Neuronal stem cell (in vitro differentiated cells): Measurements from ENCODE around the gene GRIN2A.

ENCODE experiments used
- DNase-seq: peaks from one replicate; pipeline ENCODE4 v3.0.0-alpha.2; 2013; ENCODE audit warnings: low spot score
- H2AFZ ChIP-seq: one replicate; pipeline ENCODE4 v1.6.1; 2013; ENCODE audit warnings: mild to moderate bottlenecking, low read length, inconsistent platforms
- H2AK5ac ChIP-seq: 2 replicates; pipeline ENCODE4 v1.6.1; 2013; ENCODE audit warnings: low read depth, mild to moderate bottlenecking, inconsistent platforms, low read length, moderate library complexity, mixed read lengths
- H2BK120ac ChIP-seq: 2 replicates; pipeline ENCODE4 v1.6.1; 2013; ENCODE audit warnings: low read depth, mild to moderate bottlenecking, inconsistent platforms, low read length, moderate library complexity, mixed read lengths
- H2BK12ac ChIP-seq: one replicate; pipeline ENCODE4 v1.6.1; 2013; ENCODE audit warnings: low read length, inconsistent platforms
- H2BK15ac ChIP-seq: 2 replicates; pipeline ENCODE4 v1.6.1; 2013; ENCODE audit warnings: mild to moderate bottlenecking, low read length, inconsistent platforms, mixed read lengths
- H2BK5ac ChIP-seq: one replicate; pipeline ENCODE4 v1.6.1; 2013; ENCODE audit warnings: inconsistent platforms, mild to moderate bottlenecking, low read length, moderate library complexity
- H3K14ac ChIP-seq: one replicate; pipeline ENCODE4 v1.6.1; 2013; ENCODE audit warnings: low read length, inconsistent platforms
- H3K18ac ChIP-seq: 2 replicates; pipeline ENCODE4 v1.6.1; 2013; ENCODE audit warnings: low read length, inconsistent platforms
- H3K23ac ChIP-seq: 2 replicates; pipeline ENCODE4 v1.6.1; 2013; ENCODE audit warnings: low read depth, mild to moderate bottlenecking, mixed read lengths, low read length, inconsistent platforms; ENCODE audit not compliant: poor library complexity
- H3K27ac ChIP-seq: replicated peaks from 3 replicates; pipeline ENCODE4 v1.5.1; 2013; ENCODE audit warnings: low read length, inconsistent platforms
- H3K27me3 ChIP-seq, 3 experiments: 2 replicates each; pipeline ENCODE4 v1.6.1; 2013; ENCODE audit warnings: low read length in 3 of 3, mild to moderate bottlenecking in 2 of 3, inconsistent platforms in 1 of 3, low read depth in 1 of 3, mixed read lengths in 1 of 3, moderate library complexity in 1 of 3; ENCODE audit not compliant: control insufficient read depth in 3 of 3, insufficient read depth in 3 of 3
- H3K36me3 ChIP-seq, 2 donors: replicated peaks in 1 of 2; 2 replicates each; pipeline ENCODE4 v1.6.1; 2013; ENCODE audit warnings: low read length in 2 of 2; ENCODE audit not compliant: control insufficient read depth in 2 of 2, insufficient read depth in 2 of 2
- H3K4ac ChIP-seq: 2 replicates; pipeline ENCODE4 v1.6.1; 2013; ENCODE audit warnings: inconsistent platforms, mild to moderate bottlenecking, low read length, moderate library complexity
- H3K4me1 ChIP-seq, 2 donors: 1 replicate in 1 of 2; 2 replicates in 1 of 2; pipeline ENCODE4 v1.6.1; 2013; ENCODE audit warnings: low read length in 2 of 2, low read depth in 1 of 2; ENCODE audit not compliant: control insufficient read depth in 2 of 2, insufficient read depth in 1 of 2
- H3K4me2 ChIP-seq: one replicate; pipeline ENCODE4 v1.6.1; 2013; ENCODE audit warnings: mild to moderate bottlenecking, low read length, inconsistent platforms; ENCODE audit not compliant: insufficient read depth, poor library complexity, severe bottlenecking
- H3K4me3 ChIP-seq, 2 donors: 2 replicates each; pipeline ENCODE4 v1.5.1; 2013; ENCODE audit warnings: low read length in 2 of 2, mild to moderate bottlenecking in 2 of 2, inconsistent platforms in 1 of 2, moderate library complexity in 1 of 2
- H3K79me1 ChIP-seq: one replicate; pipeline ENCODE4 v1.6.1; 2013; ENCODE audit warnings: low read depth, mild to moderate bottlenecking, inconsistent platforms, low read length, moderate library complexity
- H3K9ac ChIP-seq: one replicate; pipeline ENCODE4 v1.6.1; 2013; ENCODE audit warnings: mild to moderate bottlenecking, low read depth, low read length, inconsistent platforms; ENCODE audit not compliant: poor library complexity
- H3K9me3 ChIP-seq, 2 donors: replicated peaks in 1 of 2; 2 replicates each; pipeline versions ENCODE3 to v1.6.1; 2013; ENCODE audit warnings: low read length in 2 of 2, mild to moderate bottlenecking in 2 of 2, inconsistent platforms in 1 of 2, low read depth in 1 of 2, mixed read lengths in 1 of 2, moderate library complexity in 1 of 2; ENCODE audit not compliant: control insufficient read depth in 2 of 2, insufficient read depth in 1 of 2
- H4K8ac ChIP-seq: one replicate; pipeline ENCODE4 v1.6.1; 2013; ENCODE audit warnings: low read depth, mild to moderate bottlenecking, inconsistent platforms, low read length, moderate library complexity
- H4K91ac ChIP-seq: one replicate; pipeline ENCODE4 v1.6.1; 2013; ENCODE audit warnings: low read length, low read depth, mild to moderate bottlenecking, inconsistent platforms; ENCODE audit not compliant: poor library complexity
- WGBS, 2 donors: extraction: QIAGEN DNeasy Blood & Tissue Kit; methylation state at CpG; one replicate each; pipeline ENCODE4 v1.1.7; 2013; ENCODE audit warnings: missing lambda C conversion rate in 2 of 2, mixed read lengths in 1 of 2; ENCODE audit not compliant: insufficient read length in 2 of 2, insufficient replicate concordance in 1 of 2; ENCODE audit errors: extremely low coverage in 2 of 2; 5-methylcytosine and 5-hydroxymethylcytosine counted together

Gene GRIN2A

GRCh38 chr16:9775998-9776397 lies 406.2 kb downstream of the GRIN2A start:
- H3K4me3 ChIP-seq: no peak overlapping the region
- no peak overlapping the region for H2BK15ac ChIP-seq
- no peaks in the 10 kb centered on the region for H3K9me3 ChIP-seq
- no peak overlapping the region for H2BK5ac ChIP-seq
- H3K27me3 ChIP-seq: no peaks in the 10 kb centered on the region
- no peak overlapping the region for H3K23ac ChIP-seq
- DNase-seq: no peak
- no peaks in the 10 kb centered on the region for H3K79me1 ChIP-seq
- H3K27ac ChIP-seq: no peak overlapping the region
- H3K9ac ChIP-seq: no peak overlapping the region
- no peak overlapping the region for H3K18ac ChIP-seq
- H3K36me3 ChIP-seq: no peaks in the 10 kb centered on the region
- no peak overlapping the region for H3K4me2 ChIP-seq
- no peaks in the 10 kb centered on the region for H3K4me1 ChIP-seq
- H3K4ac ChIP-seq: no peak overlapping the region
- no peak overlapping the region for H2AK5ac ChIP-seq
- no peak overlapping the region for H2AFZ ChIP-seq
- no peak overlapping the region for H4K8ac ChIP-seq
- no peak overlapping the region for H4K91ac ChIP-seq
- H2BK12ac ChIP-seq: no peak overlapping the region
- no peak overlapping the region for H2BK120ac ChIP-seq
- WGBS, 2 donors: no CpG with 5 or more reads among the region's 5 CpGs
- H3K14ac ChIP-seq: no peak overlapping the region

- Histone ChIP-seq H3K14ac (no peak overlapping the region), H3K36me3 (no peaks in the 10 kb centered on the region), H3K9me3 (no peaks in the 10 kb centered on the region), H2BK120ac (no peak overlapping the region), H3K18ac (no peak overlapping the region), H2AFZ (no peak overlapping the region), H3K27ac (no peak overlapping the region), H3K23ac (no peak overlapping the region), H3K4me3 (no peak overlapping the region), H3K4me2 (no peak overlapping the region), H3K9ac (no peak overlapping the region), H2BK5ac (no peak overlapping the region), H2BK12ac (no peak overlapping the region), H2BK15ac (no peak overlapping the region), H4K91ac (no peak overlapping the region), H4K8ac (no peak overlapping the region), H3K4me1 (no peaks in the 10 kb centered on the region), H3K79me1 (no peaks in the 10 kb centered on the region), H3K27me3 (no peaks in the 10 kb centered on the region), H2AK5ac (no peak overlapping the region), H3K4ac (no peak overlapping the region)
- no CpG with 5 or more reads among the region's 4 CpGs for WGBS, 2 donors
- no peak for DNase-seq
Measured at GRCh38 chr16:9773289-9773688, 408.9 kb downstream of the GRIN2A start.

- H4K8ac ChIP-seq: no peak overlapping the region
- no peak overlapping the region for H3K27ac ChIP-seq
- no CpG with 5 or more reads among the region's 9 CpGs for WGBS, 2 donors
- H4K91ac ChIP-seq: no peak overlapping the region
- H3K23ac ChIP-seq: no peak overlapping the region
- no peak overlapping the region for H3K4me2 ChIP-seq
- H3K14ac ChIP-seq: no peak overlapping the region
- H3K4me1 ChIP-seq: no peaks in the 10 kb centered on the region
- no peak overlapping the region for H2AK5ac ChIP-seq
- no peak overlapping the region for H2BK5ac ChIP-seq
- no peak overlapping the region for H3K4me3 ChIP-seq
- H2BK12ac ChIP-seq: no peak overlapping the region
- no peak overlapping the region for H2AFZ ChIP-seq
- no peak overlapping the region for H3K9ac ChIP-seq
- no peak for DNase-seq
- no peaks in the 10 kb centered on the region for H3K9me3 ChIP-seq
- H3K36me3 ChIP-seq: no peaks in the 10 kb centered on the region
- no peak overlapping the region for H2BK120ac ChIP-seq
- H3K27me3 ChIP-seq: no peaks in the 10 kb centered on the region
- H3K18ac ChIP-seq: no peak overlapping the region
- no peak overlapping the region for H3K4ac ChIP-seq
- no peaks in the 10 kb centered on the region for H3K79me1 ChIP-seq
- no peak overlapping the region for H2BK15ac ChIP-seq
Measured at GRCh38 chr16:9772526-9773225, 409.6 kb downstream of the GRIN2A start.

GRCh38 chr16:9766891-9767290 lies 415.3 kb downstream of the GRIN2A start:
- Histone ChIP-seq H3K4me1 (peaks cover 0 to 1% of the 10 kb centered on the region in 2 donors), H3K27ac (no peak overlapping the region), H3K79me1 (no peaks in the 10 kb centered on the region), H3K18ac (no peak overlapping the region), H3K9ac (no peak overlapping the region), H3K4me3 (no peak overlapping the region), H2BK12ac (no peak overlapping the region), H2BK5ac (no peak overlapping the region), H3K9me3 (no peaks in the 10 kb centered on the region), H3K14ac (no peak overlapping the region), H2BK120ac (no peak overlapping the region), H2BK15ac (no peak overlapping the region), H2AK5ac (no peak overlapping the region), H2AFZ (no peak overlapping the region), H3K23ac (no peak overlapping the region), H3K27me3 (no peaks in the 10 kb centered on the region), H3K4ac (no peak overlapping the region), H4K8ac (no peak overlapping the region), H3K4me2 (no peak overlapping the region), H3K36me3 (no peaks in the 10 kb centered on the region), H4K91ac (no peak overlapping the region)
- DNase-seq: no peak
- WGBS, 2 donors: no CpG with 5 or more reads among the region's 4 CpGs
